Measurements from ENCODE around the gene SLC7A14.

Gene SLC7A14

GRCh38 chr3:170454509-170454908, 131.4 kb downstream of the SLC7A14 start:
- no peak overlapping the region for H3K4me3 ChIP-seq (ENCODE audit: low read depth, low read length)
- in situ Hi-C loops (cut with HindIII; ENCODE audit: low sequenced_read_pairs): no loop called here
- no peak for DNase-seq (ENCODE audit: low read depth, low spot score)
- no peak for TF ChIP-seq CTCF (IDR thresholded peaks at IDR 0.05; ENCODE audit: low read depth, low read length)

- no peak for TF ChIP-seq CTCF (IDR thresholded peaks at IDR 0.05; ENCODE audit: low read depth, low read length)
- in situ Hi-C loops (cut with HindIII; ENCODE audit: low sequenced_read_pairs): no loop called here
- H3K4me3 ChIP-seq (ENCODE audit: low read depth, low read length): no peak overlapping the region
- DNase-seq (ENCODE audit: low read depth, low spot score): no peak
These were observed 135.8 kb downstream of the SLC7A14 start for GRCh38 chr3:170450039-170450438.

- no peak for TF ChIP-seq CTCF (IDR thresholded peaks at IDR 0.05; ENCODE audit: low read depth, low read length)
- no peak for DNase-seq (ENCODE audit: low read depth, low spot score)
- in situ Hi-C loops (cut with HindIII; ENCODE audit: low sequenced_read_pairs): no loop called here
- no peak overlapping the region for H3K4me3 ChIP-seq (ENCODE audit: low read depth, low read length)
These were observed 137.3 kb downstream of the SLC7A14 start for GRCh38 chr3:170448584-170448983.

GRCh38 chr3:170443457-170443856, 142.4 kb downstream of the SLC7A14 start:
- no peak overlapping the region for H3K4me3 ChIP-seq (ENCODE audit: low read depth, low read length)
- in situ Hi-C loops (cut with HindIII; ENCODE audit: low sequenced_read_pairs): no loop called here
- no peak for DNase-seq (ENCODE audit: low read depth, low spot score)
- no peak for TF ChIP-seq CTCF (IDR thresholded peaks at IDR 0.05; ENCODE audit: low read depth, low read length)

- no peak overlapping the region for H3K4me3 ChIP-seq (ENCODE audit: low read depth, low read length)
- in situ Hi-C loops (cut with HindIII; ENCODE audit: low sequenced_read_pairs): no loop called here
- no peak for DNase-seq (ENCODE audit: low read depth, low spot score)
- no peak for TF ChIP-seq CTCF (IDR thresholded peaks at IDR 0.05; ENCODE audit: low read depth, low read length)
These were observed 142.9 kb downstream of the SLC7A14 start for GRCh38 chr3:170442947-170443346.

GRCh38 chr3:170441412-170441811, 144.5 kb downstream of the SLC7A14 start:
- no peak for DNase-seq (ENCODE audit: low read depth, low spot score)
- in situ Hi-C loops (cut with HindIII; ENCODE audit: low sequenced_read_pairs): no loop called here
- H3K4me3 ChIP-seq (ENCODE audit: low read depth, low read length): no peak overlapping the region
- TF ChIP-seq CTCF (IDR thresholded peaks at IDR 0.05; ENCODE audit: low read depth, low read length): no peak

GRCh38 chr3:170440344-170440743, 145.5 kb downstream of the SLC7A14 start:
- no peak for DNase-seq (ENCODE audit: low read depth, low spot score)
- in situ Hi-C loops (cut with HindIII; ENCODE audit: low sequenced_read_pairs): no loop called here
- no peak for TF ChIP-seq CTCF (IDR thresholded peaks at IDR 0.05; ENCODE audit: low read depth, low read length)
- H3K4me3 ChIP-seq (ENCODE audit: low read depth, low read length): no peak overlapping the region

All from astrocyte of the spinal cord (primary cell).